IPS-18a (cell line): ENCODE measurements around the gene CCDC81.
A peak's percentile ranks its signal among the peaks of the same experiment; 100 is the strongest.

Source experiments
- H3K27ac ChIP-seq: one replicate; pipeline ENCODE4 v1.5.1; 2013; ENCODE audit warnings: low read length
- H3K27me3 ChIP-seq: one replicate; pipeline ENCODE4 v1.6.1; 2013; ENCODE audit warnings: mild to moderate bottlenecking, low read length; ENCODE audit not compliant: control insufficient read depth, insufficient read depth
- H3K36me3 ChIP-seq: one replicate; pipeline ENCODE4 v1.6.1; 2013; ENCODE audit warnings: low read depth, low read length; ENCODE audit not compliant: control insufficient read depth
- H3K4me1 ChIP-seq: one replicate; pipeline ENCODE4 v1.6.1; 2013; ENCODE audit warnings: low read depth, low read length; ENCODE audit not compliant: control insufficient read depth
- H3K4me3 ChIP-seq: one replicate; pipeline ENCODE4 v1.5.1; 2013; ENCODE audit warnings: low read length
- H3K9ac ChIP-seq: one replicate; pipeline ENCODE4 v1.6.1; 2013; ENCODE audit warnings: mild to moderate bottlenecking, low read length, moderate library complexity
- H3K9me3 ChIP-seq: one replicate; pipeline ENCODE4 v1.6.1; 2013; ENCODE audit warnings: low read depth, low read length; ENCODE audit not compliant: control insufficient read depth

The CCDC81 gene

GRCh38 chr11:86370171-86370570, 4.5 kb upstream of the CCDC81 start:
- H3K9ac ChIP-seq, result no peak overlapping the region
- no peaks in the 10 kb centered on the region for H3K9me3 ChIP-seq
- peaks cover 6% of the 10 kb centered on the region for H3K4me1 ChIP-seq
- H3K36me3 ChIP-seq, result no peaks in the 10 kb centered on the region
- peaks cover 3% of the 10 kb centered on the region for H3K27me3 ChIP-seq
- no peak overlapping the region for H3K27ac ChIP-seq
- H3K4me3 ChIP-seq, result no peak overlapping the region

- H3K4me3 ChIP-seq, result no peak overlapping the region
- H3K9ac ChIP-seq, result no peak overlapping the region
- no peak overlapping the region for H3K27ac ChIP-seq
Observed at GRCh38 chr11:86370922-86371594, 3.6 kb upstream of the CCDC81 start.

GRCh38 chr11:86372041-86372440, 2.6 kb upstream of the CCDC81 start:
- no peaks in the 10 kb centered on the region for H3K36me3 ChIP-seq
- no peak overlapping the region for H3K4me3 ChIP-seq
- no peak overlapping the region for H3K9ac ChIP-seq
- no peaks in the 10 kb centered on the region for H3K9me3 ChIP-seq
- peaks cover 3% of the 10 kb centered on the region for H3K27me3 ChIP-seq
- peaks cover 6% of the 10 kb centered on the region for H3K4me1 ChIP-seq
- H3K27ac ChIP-seq, result no peak overlapping the region

More at GRCh38 chr11:86370922-86371594, 3.6 kb upstream of the CCDC81 start:
- H3K9me3 ChIP-seq, result no peaks in the 10 kb centered on the region
- peaks cover 3% of the 10 kb centered on the region for H3K27me3 ChIP-seq
- H3K36me3 ChIP-seq, result no peaks in the 10 kb centered on the region
- H3K4me1 ChIP-seq, result peaks cover 6% of the 10 kb centered on the region

GRCh38 chr11:86372586-86372985, 2.1 kb upstream of the CCDC81 start:
- H3K27me3 ChIP-seq, result peaks cover 3% of the 10 kb centered on the region
- H3K36me3 ChIP-seq, result no peaks in the 10 kb centered on the region
- no peak overlapping the region for H3K4me3 ChIP-seq
- peaks cover 6% of the 10 kb centered on the region for H3K4me1 ChIP-seq
- no peaks in the 10 kb centered on the region for H3K9me3 ChIP-seq
- no peak overlapping the region for H3K9ac ChIP-seq
- no peak overlapping the region for H3K27ac ChIP-seq

GRCh38 chr11:86374069-86374468, 618 bp upstream of the CCDC81 start:
- Histone ChIP-seq H3K4me3 (peak overlapping the region; percentile 58), H3K9ac (no peak overlapping the region), H3K27me3 (peaks cover 3% of the 10 kb centered on the region), H3K27ac (no peak overlapping the region), H3K4me1 (peaks cover 6% of the 10 kb centered on the region), H3K9me3 (no peaks in the 10 kb centered on the region), H3K36me3 (no peaks in the 10 kb centered on the region)

GRCh38 chr11:86377972-86378371, 3.3 kb downstream of the CCDC81 start:
- H3K27me3 ChIP-seq, result peaks cover 3% of the 10 kb centered on the region
- H3K27ac ChIP-seq, result no peak overlapping the region
- no peak overlapping the region for H3K9ac ChIP-seq
- no peak overlapping the region for H3K4me3 ChIP-seq
- H3K4me1 ChIP-seq, result peaks cover 6% of the 10 kb centered on the region
- H3K9me3 ChIP-seq, result no peaks in the 10 kb centered on the region
- no peaks in the 10 kb centered on the region for H3K36me3 ChIP-seq

- H3K27me3 ChIP-seq, result no peaks in the 10 kb centered on the region
- H3K27ac ChIP-seq, result no peak overlapping the region
- no peaks in the 10 kb centered on the region for H3K9me3 ChIP-seq
- no peaks in the 10 kb centered on the region for H3K36me3 ChIP-seq
- H3K4me1 ChIP-seq, result no peaks in the 10 kb centered on the region
- H3K9ac ChIP-seq, result no peak overlapping the region
- no peak overlapping the region for H3K4me3 ChIP-seq
Observed at GRCh38 chr11:86380295-86381059, 5.8 kb downstream of the CCDC81 start.

GRCh38 chr11:86383041-86383955, 8.6 kb downstream of the CCDC81 start:
- H3K36me3 ChIP-seq, result no peaks in the 10 kb centered on the region
- no peak overlapping the region for H3K4me3 ChIP-seq
- H3K4me1 ChIP-seq, result peaks cover 3% of the 10 kb centered on the region
- H3K9ac ChIP-seq, result no peak overlapping the region
- no peak overlapping the region for H3K27ac ChIP-seq
- no peaks in the 10 kb centered on the region for H3K27me3 ChIP-seq
- no peaks in the 10 kb centered on the region for H3K9me3 ChIP-seq

- H3K4me1 ChIP-seq, result peaks cover 5% of the 10 kb centered on the region
- no peaks in the 10 kb centered on the region for H3K27me3 ChIP-seq
- no peaks in the 10 kb centered on the region for H3K36me3 ChIP-seq
- H3K9ac ChIP-seq, result no peak overlapping the region
- H3K27ac ChIP-seq, result no peak overlapping the region
- H3K4me3 ChIP-seq, result no peak overlapping the region
- H3K9me3 ChIP-seq, result no peaks in the 10 kb centered on the region
Observed at GRCh38 chr11:86386283-86386682, 11.6 kb downstream of the CCDC81 start.

GRCh38 chr11:86386746-86387145, 12.1 kb downstream of the CCDC81 start:
- Histone ChIP-seq H3K27ac (no peak overlapping the region), H3K9ac (no peak overlapping the region), H3K9me3 (no peaks in the 10 kb centered on the region), H3K4me1 (peaks cover 5% of the 10 kb centered on the region), H3K4me3 (no peak overlapping the region), H3K27me3 (no peaks in the 10 kb centered on the region), H3K36me3 (no peaks in the 10 kb centered on the region)

GRCh38 chr11:86388198-86388597, 13.5 kb downstream of the CCDC81 start:
- no peaks in the 10 kb centered on the region for H3K36me3 ChIP-seq
- no peak overlapping the region for H3K27ac ChIP-seq

More at GRCh38 chr11:86388198-86388597, 13.5 kb downstream of the CCDC81 start:
- Histone ChIP-seq H3K9me3 (no peaks in the 10 kb centered on the region), H3K4me1 (peaks cover 5% of the 10 kb centered on the region), H3K27me3 (no peaks in the 10 kb centered on the region), H3K9ac (no peak overlapping the region), H3K4me3 (no peak overlapping the region)
